Esophagus squamous epithelium (tissue), 4 donors: ENCODE results near the gene FLT3LG.

Experiments
- POLR2A ChIP-seq, 4 donors: fragments of 450-650 bp; IDR thresholded peaks; one replicate each; pipeline ENCODE4 v1.6.1; 2017; ENCODE audit warnings: antibody characterized with exemption in 4 of 4, mild to moderate bottlenecking in 4 of 4, moderate library complexity in 3 of 4
- TF ChIP-seq, protein P1 (sequence below), 6 experiments: fragments of 450-650 bp in 4 of 6; fragments of 200-600 bp in 2 of 6; sonication (generic) in 2 of 6; IDR thresholded peaks; one replicate each; pipeline ENCODE4 v1.5.1; 2016 to 2019; ENCODE audit warnings: antibody characterized with exemption in 6 of 6, mild to moderate bottlenecking in 4 of 6, moderate library complexity in 4 of 6

DNA sequence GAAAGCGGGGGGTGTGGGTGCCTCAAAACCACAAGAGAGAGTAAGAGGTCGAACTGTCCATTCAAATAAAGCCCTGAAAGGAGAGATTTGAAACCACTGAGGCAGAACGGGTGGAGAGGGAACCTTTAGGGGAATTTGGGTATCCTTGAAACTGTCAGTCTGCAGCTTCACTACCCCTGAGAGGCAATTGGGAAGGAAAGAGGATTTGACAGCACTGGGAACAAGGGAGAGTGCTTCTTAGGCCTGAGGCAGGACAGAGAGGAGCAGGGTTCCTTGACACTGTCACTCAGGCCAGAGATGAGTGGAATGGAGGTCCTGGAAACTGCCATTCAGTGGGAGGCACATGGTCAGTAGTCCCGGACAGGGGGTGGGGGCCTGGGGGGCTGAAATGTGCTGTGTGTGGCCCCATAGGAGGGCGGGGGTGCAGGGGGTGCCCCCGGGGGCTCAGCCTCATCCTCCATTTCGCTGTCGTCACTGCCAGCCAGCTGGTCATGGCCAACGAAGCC, 43.8 kb upstream of the FLT3LG start:
- TF ChIP-seq, protein P1, sequence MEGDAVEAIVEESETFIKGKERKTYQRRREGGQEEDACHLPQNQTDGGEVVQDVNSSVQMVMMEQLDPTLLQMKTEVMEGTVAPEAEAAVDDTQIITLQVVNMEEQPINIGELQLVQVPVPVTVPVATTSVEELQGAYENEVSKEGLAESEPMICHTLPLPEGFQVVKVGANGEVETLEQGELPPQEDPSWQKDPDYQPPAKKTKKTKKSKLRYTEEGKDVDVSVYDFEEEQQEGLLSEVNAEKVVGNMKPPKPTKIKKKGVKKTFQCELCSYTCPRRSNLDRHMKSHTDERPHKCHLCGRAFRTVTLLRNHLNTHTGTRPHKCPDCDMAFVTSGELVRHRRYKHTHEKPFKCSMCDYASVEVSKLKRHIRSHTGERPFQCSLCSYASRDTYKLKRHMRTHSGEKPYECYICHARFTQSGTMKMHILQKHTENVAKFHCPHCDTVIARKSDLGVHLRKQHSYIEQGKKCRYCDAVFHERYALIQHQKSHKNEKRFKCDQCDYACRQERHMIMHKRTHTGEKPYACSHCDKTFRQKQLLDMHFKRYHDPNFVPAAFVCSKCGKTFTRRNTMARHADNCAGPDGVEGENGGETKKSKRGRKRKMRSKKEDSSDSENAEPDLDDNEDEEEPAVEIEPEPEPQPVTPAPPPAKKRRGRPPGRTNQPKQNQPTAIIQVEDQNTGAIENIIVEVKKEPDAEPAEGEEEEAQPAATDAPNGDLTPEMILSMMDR (IDR thresholded peaks at IDR 0.05) = no peak
- no peak for TF ChIP-seq POLR2A (IDR thresholded peaks at IDR 0.05)
